H1 (cell line): ENCODE data around the gene ILKAP. TPM values are rescaled to one million over a fixed set of nuclear protein-coding genes. Genes with fewer than 3 reads are reported as not detected.

ENCODE experiments used
- CHD1 ChIP-seq: IDR thresholded peaks from 2 replicates; pipeline ENCODE4 v1.6.1; 2012; ENCODE audit warnings: low read depth, low read length, improper control_type of control experiment
- HDAC2 ChIP-seq, 2 experiments: fragments of 300-600 bp in 1 of 2; sonication (generic) in 1 of 2; IDR thresholded peaks; 2 replicates each; pipeline ENCODE4 v1.6.1; 2011 to 2012; ENCODE audit warnings: low read depth in 2 of 2, low read length in 2 of 2, mild to moderate bottlenecking in 2 of 2, moderate library complexity in 2 of 2, borderline replicate concordance in 1 of 2, inconsistent platforms in 1 of 2
- KDM4A ChIP-seq: IDR thresholded peaks from one replicate; pipeline ENCODE4 v1.7.1; 2012; ENCODE audit warnings: low read depth, mild to moderate bottlenecking, moderate library complexity, low read length, inconsistent platforms; ENCODE audit not compliant: severe bottlenecking
- MAX ChIP-seq: IDR thresholded peaks from 2 replicates; pipeline ENCODE4 v1.6.1; 2012; ENCODE audit warnings: inconsistent platforms
- POLR2A ChIP-seq, 2 experiments: IDR thresholded peaks; 1 replicate in 1 of 2; 2 replicates in 1 of 2; pipeline ENCODE4 v1.6.1; 2011; ENCODE audit warnings: low read depth in 2 of 2, low read length in 2 of 2, mild to moderate bottlenecking in 2 of 2; ENCODE audit errors: control extremely low read depth in 1 of 2
- POLR2AphosphoS5 ChIP-seq: IDR thresholded peaks from 2 replicates; pipeline ENCODE4 v1.6.1; 2011; ENCODE audit warnings: low read depth, low read length
- RAD21 ChIP-seq, 2 experiments: IDR thresholded peaks in 1 of 2; conservative IDR thresholded peaks in 1 of 2; 2 replicates each; pipeline ENCODE4 v1.6.1; 2011; ENCODE audit warnings: low read depth in 2 of 2, low read length in 2 of 2, improper control_type of control experiment in 1 of 2, inconsistent platforms in 1 of 2, mild to moderate bottlenecking in 1 of 2, moderate library complexity in 1 of 2
- RNF2 ChIP-seq: fragments of 200-900, 300-1000 bp; sonication (generic); IDR thresholded peaks from 2 replicates; pipeline ENCODE4 v1.7.1; 2016; ENCODE audit warnings: borderline replicate concordance, low read depth, mild to moderate bottlenecking, antibody characterized with exemption, low read length; ENCODE audit not compliant: poor library complexity, severe bottlenecking; ENCODE audit errors: missing control alignments
- YY1 ChIP-seq: IDR thresholded peaks from 2 replicates; pipeline ENCODE4 v1.6.1; 2011; ENCODE audit warnings: low read depth, mild to moderate bottlenecking, low read length
- polyA plus RNA-seq, 7 experiments: library from polyadenylated mRNA; depleted of rRNA in 3 of 7; stranded (reverse) in 5 of 7; unstranded in 2 of 7; fragments of >200 nt in 5 of 7; fragments of 200-250 nt in 2 of 7; gene quantifications; 1 replicate in 5 of 7; 2 replicates in 1 of 7; 4 replicates in 1 of 7; pipeline versions ENCODE4 v1.2.1 to v1.2.3, GENCODE V29; 2011 to 2013; ENCODE audit warnings: missing spikeins in 2 of 7, mixed read lengths in 2 of 7
- total RNA-seq: library from RNA; stranded (reverse); fragmentation: NEBNext Ultra II Directional; extraction: Animal tissue kit (Norgen Biotek cat#: 25700); gene quantifications from 2 replicates; pipeline ENCODE4 v1.2.1, GENCODE V29; 2021

The ILKAP gene
- total and polyA plus RNA-seq, 2 of the 8 experiments (the other 6 are each of a cell fraction or from before 2014, with no cell fraction given) = 23.5 to 33.8 TPM

DNA sequence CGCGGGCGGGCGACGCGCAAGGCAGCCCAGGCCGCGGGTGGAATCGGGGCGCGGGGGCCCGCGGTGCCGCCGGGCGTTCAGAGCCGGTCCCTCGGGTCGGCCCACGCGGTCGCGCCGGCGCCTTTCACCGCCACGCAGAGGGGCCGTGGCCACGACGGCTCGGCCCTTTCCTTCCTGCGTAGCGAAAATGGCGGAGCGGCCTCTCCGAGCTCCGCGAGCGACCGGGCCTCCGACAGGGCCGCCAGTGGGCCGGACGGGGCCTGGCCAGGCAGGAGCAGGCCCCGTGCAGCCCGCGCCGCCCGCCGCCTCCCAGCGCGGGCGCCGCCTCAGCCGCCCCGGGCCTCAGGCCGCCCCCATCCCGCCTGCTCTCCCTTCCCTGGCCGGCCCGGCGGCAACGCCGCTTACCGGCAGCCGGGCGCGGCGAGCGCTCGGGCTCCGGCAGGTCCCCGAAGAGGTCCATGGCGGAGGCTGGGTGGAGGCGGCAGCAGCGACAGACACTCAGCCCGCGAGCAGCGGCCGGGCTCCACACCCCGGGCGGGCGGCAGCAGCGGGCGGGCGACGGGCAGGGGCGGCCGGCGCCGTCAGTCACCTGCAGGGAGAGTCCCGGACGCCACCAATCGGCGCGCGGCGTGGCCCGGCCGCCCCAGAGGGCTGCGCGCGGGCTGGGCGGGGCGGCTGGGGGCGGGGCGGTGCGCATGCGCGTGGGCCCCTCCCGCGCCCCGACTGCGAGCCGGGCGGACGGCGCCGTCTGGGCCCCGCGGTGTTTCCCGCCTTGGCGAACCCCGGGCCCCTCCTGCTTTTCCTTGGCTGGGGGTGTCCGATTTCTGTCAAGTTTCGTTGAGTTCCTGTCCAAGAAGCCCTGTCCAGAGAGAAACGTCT lies at the start of gene ILKAP (continued):
- TF ChIP-seq POLR2A (IDR thresholded peaks at IDR 0.05; ENCODE audit: control extremely low read depth in 1 of 2, low read depth in 2 of 2, low read length in 2 of 2) = peak in 1 of 2 experiments; percentile 45; a peak in 2 of 3 replicates
- peak; percentile 91 for TF ChIP-seq KDM4A
- TF ChIP-seq RNF2 = no peak
- TF ChIP-seq RAD21 (IDR thresholded peaks at IDR 0.05 in 1 of 2, conservative IDR thresholded peaks at IDR 0.05 in 1 of 2; ENCODE audit: low read depth in 2 of 2, low read length in 2 of 2) = no peak
- 0 out of 2 replicates have a peak, but pooled peaks have one; percentile 25 for TF ChIP-seq POLR2AphosphoS5
- peak; percentile 50; the same call in 1 of the 2 replicates for TF ChIP-seq YY1
- TF ChIP-seq HDAC2 (IDR thresholded peaks at IDR 0.05; ENCODE audit: borderline replicate concordance in 1 of 2, low read depth in 2 of 2, low read length in 2 of 2) = no peak; a peak in 1 of 4 replicates
- 0 out of 2 replicates have a peak, but pooled peaks have one; percentile 25 for TF ChIP-seq MAX
- no peak for TF ChIP-seq CHD1
